K562 (cell line): ENCODE results near the gene CELSR3. TPM values are rescaled to one million over a fixed set of nuclear protein-coding genes. Genes with fewer than 3 reads are reported as not detected.

Source experiments
- ATAC-seq: fragments of 200-7000 bp; cut with Tn5 transposase; 3 replicates; pipeline ENCODE4 v1.9.1; 2020; ENCODE audit warnings: moderate library complexity
- BruUV-seq: library from RNA; stranded (reverse); fragments of 400-500 nt; replicated peaks from 2 replicates; lab custom pipeline; 2021; lab: Mats Ljungman, UMichigan
- CTCF ChIA-PET: fragments of 300-600 bp; formaldehyde crosslinking; extraction: SDS; loops from one replicate; lab custom pipeline; 2021; ENCODE audit warnings: low intra/inter-chr PET ratio; lab: Yijun Ruan, JAX
- POLR2A ChIA-PET: fragments of 300-600, 350-650 bp; sonication (Branson Sonifier 250); formaldehyde crosslinking; extraction: SDS; loops from one replicate; lab custom pipeline; 2021; ENCODE audit warnings: antibody characterized with exemption, inconsistent platforms; lab: Yijun Ruan, JAX
- DNase-seq, 4 experiments: peaks; one replicate each; pipeline versions ENCODE4 v3.0.0 to v3.0.0-alpha.2; 2011 to 2018; ENCODE audit warnings: low spot score in 3 of 4, mixed read lengths in 3 of 4; ENCODE audit errors: extremely low read depth in 1 of 4
- FAIRE-seq: peaks from 2 replicates; lab custom pipeline; 2011; peaks lifted over from hg19 to GRCh38; lab: Jason Lieb, UNC
- H2AFZ ChIP-seq: 2 replicates; pipeline ENCODE4 v1.6.0; 2011; ENCODE audit warnings: low read depth, low read length, control low read depth, inconsistent platforms
- H3K27ac ChIP-seq: fragments of 200-600 bp; 3 replicates; pipeline ENCODE4 v1.8.0; 2011; ENCODE audit warnings: low read depth, mild to moderate bottlenecking, control low read depth, inconsistent platforms, low read length, moderate library complexity, mixed read lengths; ENCODE audit errors: extremely low read depth
- H3K27me3 ChIP-seq, 2 experiments: fragments of 300-600 bp in 1 of 2; 2 replicates in 1 of 2; 3 replicates in 1 of 2; pipeline versions ENCODE4 v1.6.0 to v1.8.0; 2011; ENCODE audit warnings: inconsistent platforms in 2 of 2, low read length in 2 of 2, mild to moderate bottlenecking in 1 of 2, mixed read lengths in 1 of 2, moderate library complexity in 1 of 2; ENCODE audit not compliant: control insufficient read depth in 2 of 2, insufficient read depth in 2 of 2
- H3K36me3 ChIP-seq: fragments of 300-600 bp; 3 replicates; pipeline ENCODE4 v1.8.0; 2011; ENCODE audit warnings: mild to moderate bottlenecking, low read length, inconsistent platforms; ENCODE audit not compliant: control insufficient read depth, insufficient read depth
- H3K4me1 ChIP-seq, 2 experiments: fragments of 200-600 bp in 1 of 2; replicated peaks in 1 of 2; 2 replicates in 1 of 2; 3 replicates in 1 of 2; pipeline versions ENCODE4 v1.5.1 to v1.8.0; 2011; ENCODE audit warnings: inconsistent platforms in 2 of 2, low read length in 2 of 2, mild to moderate bottlenecking in 1 of 2, mixed read lengths in 1 of 2, moderate library complexity in 1 of 2; ENCODE audit not compliant: control insufficient read depth in 2 of 2, insufficient read depth in 2 of 2
- H3K4me2 ChIP-seq: 2 replicates; pipeline ENCODE4 v1.6.1; 2011; ENCODE audit warnings: low read length, control low read depth, inconsistent platforms, mixed read lengths; ENCODE audit not compliant: insufficient read depth
- H3K4me3 ChIP-seq: fragments of 200-600 bp; sonication (generic), shearing (Covaris generic); 2 replicates; pipeline ENCODE4 v1.5.1; 2016; ENCODE audit warnings: control low read depth, inconsistent platforms
- H3K79me2 ChIP-seq: fragments of 200-600 bp; 3 replicates; pipeline ENCODE4 v1.8.0; 2011; ENCODE audit warnings: low read length, inconsistent platforms; ENCODE audit not compliant: control insufficient read depth, insufficient read depth
- H3K9ac ChIP-seq, 2 experiments: 2 replicates each; pipeline versions ENCODE4 v1.6.0 to v1.6.1; 2011; ENCODE audit warnings: low read depth in 2 of 2, low read length in 2 of 2, control low read depth in 1 of 2, inconsistent platforms in 1 of 2, mild to moderate bottlenecking in 1 of 2, mixed read lengths in 1 of 2; ENCODE audit not compliant: insufficient read depth in 1 of 2
- H3K9me1 ChIP-seq: one replicate; pipeline ENCODE4 v1.6.0; 2011; ENCODE audit warnings: inconsistent platforms, mild to moderate bottlenecking, low read length, moderate library complexity; ENCODE audit not compliant: control insufficient read depth, insufficient read depth
- H3K9me3 ChIP-seq: replicated peaks from 2 replicates; pipeline ENCODE4 v1.5.1; 2011; ENCODE audit warnings: low read depth, low read length, inconsistent platforms; ENCODE audit not compliant: control insufficient read depth, insufficient read depth
- H4K20me1 ChIP-seq: replicated peaks from 2 replicates; pipeline ENCODE4 v1.6.1; 2011; ENCODE audit warnings: low read length, inconsistent platforms, mixed read lengths; ENCODE audit not compliant: control insufficient read depth, insufficient read depth
- CAMTA2 ChIP-seq: fragments of 250-450 bp; sonication (Bioruptor Pico); conservative IDR thresholded peaks from 2 replicates; pipeline ENCODE4 v1.5.1; 2022
- CBFA2T2 ChIP-seq: fragments of 450-650 bp; conservative IDR thresholded peaks from 2 replicates; pipeline ENCODE4 v1.6.1; 2017; ENCODE audit warnings: mild to moderate bottlenecking
- NEUROD1 ChIP-seq: fragments of 150-350 bp; IDR thresholded peaks from 2 replicates; pipeline ENCODE4 v1.6.1; 2014; ENCODE audit warnings: borderline replicate concordance, low read length, low read depth; ENCODE audit not compliant: partially characterized antibody
- POLR2G ChIP-seq: fragments of 200-400 bp; formaldehyde crosslinking; IDR thresholded peaks from 2 replicates; pipeline ENCODE4 v1.6.1; 2017; ENCODE audit warnings: low read depth, mild to moderate bottlenecking, antibody characterized with exemption, low read length, moderate library complexity
- SOX6 ChIP-seq: fragments of 450-650 bp; IDR thresholded peaks from 2 replicates; pipeline ENCODE4 v1.6.1; 2014; ENCODE audit warnings: mild to moderate bottlenecking
- ZNF143 ChIP-seq: sonication (generic); formaldehyde crosslinking; IDR thresholded peaks from 2 replicates; pipeline ENCODE4 v1.9.0; 2022; ENCODE audit warnings: mild to moderate bottlenecking, missing genetic modification reagents
- ZNF197 ChIP-seq: fragments of 200-800 bp; sonication (Bioruptor generic); IDR thresholded peaks from 2 replicates; pipeline ENCODE4 v1.6.1; 2016; ENCODE audit warnings: low read depth, missing genetic modification characterization, missing compliant biosample characterization
- WGBS: fragments of 100-300 bp; shearing (Covaris generic); methylation state at CpG from one replicate; pipeline ENCODE4 v1.1.6; 2016; ENCODE audit warnings: low coverage, mixed read lengths; ENCODE audit not compliant: insufficient coverage; ENCODE audit errors: missing lambda C conversion rate; 5-methylcytosine and 5-hydroxymethylcytosine counted together
- in situ Hi-C: fragments of 300-500 bp; cut with MboI; formaldehyde crosslinking; loops from 4 replicates; pipeline ENCODE4 v1.15.0; 2018; ENCODE audit warnings: inconsistent platforms, mixed read lengths
- intact Hi-C: fragments of 100-400 bp; cut with micrococcal nuclease; formaldehyde crosslinking; loops from 2 replicates; pipeline ENCODE4 v1.14.2; 2022
- polyA plus RNA-seq, 8 experiments: library from polyadenylated mRNA; depleted of rRNA in 4 of 8; stranded (reverse) in 5 of 8; unstranded in 3 of 8; fragments of >200 nt; fragmentation: Nextera tagmentation in 2 of 8; fragmentation: Illumina TruSeq in 1 of 8; extraction: Ambion mirVana in 2 of 8; extraction: Trizol in 1 of 8; gene quantifications; 2 replicates each; pipeline versions ENCODE4 v1.2.1 to v1.2.3, GENCODE V29; 2011 to 2014; ENCODE audit warnings: inconsistent platforms in 1 of 8, missing spikeins in 1 of 8
- total RNA-seq, 7 experiments: library from RNA; depleted of rRNA in 6 of 7; stranded (reverse); fragments of >200 nt in 6 of 7; fragmentation: Illumina TruSeq in 2 of 7; extraction: Trizol in 2 of 7; gene quantifications; 2 replicates each; pipeline versions ENCODE4 v1.2.1 to v1.2.3, GENCODE V29; 2011 to 2021; ENCODE audit warnings: low replicate concordance in 1 of 7
- TF ChIP-seq, protein P1 (sequence below): fragments of 450-650 bp; formaldehyde crosslinking; IDR thresholded peaks from 2 replicates; pipeline ENCODE4 v1.4.0; 2020; ENCODE audit warnings: mild to moderate bottlenecking, moderate library complexity
- TF ChIP-seq, protein P2 (sequence below): sonication (generic); formaldehyde crosslinking; IDR thresholded peaks from 2 replicates; pipeline ENCODE4 v1.8.0; 2022; ENCODE audit warnings: mild to moderate bottlenecking, missing genetic modification reagents
- TF ChIP-seq, protein P3 (sequence below): fragments of 200-800 bp; sonication (Bioruptor generic); IDR thresholded peaks from 2 replicates; pipeline ENCODE4 v1.6.1; 2017; ENCODE audit warnings: missing genetic modification characterization, missing compliant biosample characterization

CELSR3 gene
- total and polyA plus RNA-seq, 9 of the 15 experiments (the other 6 are each of a cell fraction or from before 2014, with no cell fraction given): 0.10 to 2.7 (median 0.76) TPM

DNA sequence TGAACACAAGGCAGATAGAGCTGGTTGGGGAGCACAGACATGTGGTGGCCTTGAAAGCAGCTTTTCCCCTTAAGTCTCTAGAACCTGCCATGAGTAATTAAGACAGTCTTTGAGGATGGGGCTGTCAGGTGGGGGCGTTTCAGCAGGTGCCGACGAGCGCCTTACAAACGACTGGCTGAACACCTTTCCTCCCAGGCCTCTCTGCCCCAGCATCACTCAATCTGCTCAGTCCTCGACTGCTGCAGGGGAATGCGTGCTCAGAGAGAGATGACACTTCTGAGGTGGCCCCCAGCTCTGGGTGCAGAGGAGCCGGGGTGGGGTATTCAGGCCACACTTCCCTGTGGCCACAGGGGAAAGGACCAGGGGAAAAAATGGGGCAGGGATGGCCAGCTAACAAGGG is 31.1 kb upstream of the CELSR3 start:
- FAIRE-seq (no peak), ATAC-seq (no peak), DNase-seq (no peak)
- H3K79me2 ChIP-seq: peaks cover 33% of the 10 kb centered on the region
- H3K9me1 ChIP-seq: no peaks in the 10 kb centered on the region
- CTCF ChIA-PET: no interaction called here
- no peak overlapping the region for H3K9ac ChIP-seq
- H3K4me1 ChIP-seq: peaks cover 0 to 4% of the 10 kb centered on the region in 2 experiments; a peak in 1 of 5 replicates
- peaks cover 75% of the 10 kb centered on the region for H3K36me3 ChIP-seq
- WGBS: 88% methylated on average over 5 of the region's 8 CpGs
- in situ Hi-C loops (no loop called here), intact Hi-C loops (no loop called here)
- H3K9me3 ChIP-seq: no peaks in the 10 kb centered on the region
- BruUV-seq: no TSS peak
- no peak overlapping the region for H2AFZ ChIP-seq
- POLR2A ChIA-PET: interaction anchor here (0.8 to 2.3 kb wide), 2 partner anchors 20 to 750 kb away, joined by 3 to 5 read pairs; no protein-coding TSS in a partner anchor
- H3K27me3 ChIP-seq: no peaks in the 10 kb centered on the region
- no peaks in the 10 kb centered on the region for H4K20me1 ChIP-seq
- H3K27ac ChIP-seq: no peak overlapping the region
- H3K4me2 ChIP-seq: no peak overlapping the region
- H3K4me3 ChIP-seq: no peak overlapping the region
- TF ChIP-seq, protein P1, sequence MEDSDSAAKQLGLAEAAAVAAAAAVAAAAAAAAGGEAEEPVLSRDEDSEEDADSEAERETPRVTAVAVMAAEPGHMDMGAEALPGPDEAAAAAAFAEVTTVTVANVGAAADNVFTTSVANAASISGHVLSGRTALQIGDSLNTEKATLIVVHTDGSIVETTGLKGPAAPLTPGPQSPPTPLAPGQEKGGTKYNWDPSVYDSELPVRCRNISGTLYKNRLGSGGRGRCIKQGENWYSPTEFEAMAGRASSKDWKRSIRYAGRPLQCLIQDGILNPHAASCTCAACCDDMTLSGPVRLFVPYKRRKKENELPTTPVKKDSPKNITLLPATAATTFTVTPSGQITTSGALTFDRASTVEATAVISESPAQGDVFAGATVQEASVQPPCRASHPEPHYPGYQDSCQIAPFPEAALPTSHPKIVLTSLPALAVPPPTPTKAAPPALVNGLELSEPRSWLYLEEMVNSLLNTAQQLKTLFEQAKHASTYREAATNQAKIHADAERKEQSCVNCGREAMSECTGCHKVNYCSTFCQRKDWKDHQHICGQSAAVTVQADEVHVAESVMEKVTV (CRISPR knock-in tag): no peak
- TF ChIP-seq, protein P2, sequence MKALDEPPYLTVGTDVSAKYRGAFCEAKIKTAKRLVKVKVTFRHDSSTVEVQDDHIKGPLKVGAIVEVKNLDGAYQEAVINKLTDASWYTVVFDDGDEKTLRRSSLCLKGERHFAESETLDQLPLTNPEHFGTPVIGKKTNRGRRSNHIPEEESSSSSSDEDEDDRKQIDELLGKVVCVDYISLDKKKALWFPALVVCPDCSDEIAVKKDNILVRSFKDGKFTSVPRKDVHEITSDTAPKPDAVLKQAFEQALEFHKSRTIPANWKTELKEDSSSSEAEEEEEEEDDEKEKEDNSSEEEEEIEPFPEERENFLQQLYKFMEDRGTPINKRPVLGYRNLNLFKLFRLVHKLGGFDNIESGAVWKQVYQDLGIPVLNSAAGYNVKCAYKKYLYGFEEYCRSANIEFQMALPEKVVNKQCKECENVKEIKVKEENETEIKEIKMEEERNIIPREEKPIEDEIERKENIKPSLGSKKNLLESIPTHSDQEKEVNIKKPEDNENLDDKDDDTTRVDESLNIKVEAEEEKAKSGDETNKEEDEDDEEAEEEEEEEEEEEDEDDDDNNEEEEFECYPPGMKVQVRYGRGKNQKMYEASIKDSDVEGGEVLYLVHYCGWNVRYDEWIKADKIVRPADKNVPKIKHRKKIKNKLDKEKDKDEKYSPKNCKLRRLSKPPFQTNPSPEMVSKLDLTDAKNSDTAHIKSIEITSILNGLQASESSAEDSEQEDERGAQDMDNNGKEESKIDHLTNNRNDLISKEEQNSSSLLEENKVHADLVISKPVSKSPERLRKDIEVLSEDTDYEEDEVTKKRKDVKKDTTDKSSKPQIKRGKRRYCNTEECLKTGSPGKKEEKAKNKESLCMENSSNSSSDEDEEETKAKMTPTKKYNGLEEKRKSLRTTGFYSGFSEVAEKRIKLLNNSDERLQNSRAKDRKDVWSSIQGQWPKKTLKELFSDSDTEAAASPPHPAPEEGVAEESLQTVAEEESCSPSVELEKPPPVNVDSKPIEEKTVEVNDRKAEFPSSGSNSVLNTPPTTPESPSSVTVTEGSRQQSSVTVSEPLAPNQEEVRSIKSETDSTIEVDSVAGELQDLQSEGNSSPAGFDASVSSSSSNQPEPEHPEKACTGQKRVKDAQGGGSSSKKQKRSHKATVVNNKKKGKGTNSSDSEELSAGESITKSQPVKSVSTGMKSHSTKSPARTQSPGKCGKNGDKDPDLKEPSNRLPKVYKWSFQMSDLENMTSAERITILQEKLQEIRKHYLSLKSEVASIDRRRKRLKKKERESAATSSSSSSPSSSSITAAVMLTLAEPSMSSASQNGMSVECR (CRISPR knock-in tag): no peak
- no peak for TF ChIP-seq SOX6
- TF ChIP-seq CBFA2T2: no peak
- TF ChIP-seq, protein P3, sequence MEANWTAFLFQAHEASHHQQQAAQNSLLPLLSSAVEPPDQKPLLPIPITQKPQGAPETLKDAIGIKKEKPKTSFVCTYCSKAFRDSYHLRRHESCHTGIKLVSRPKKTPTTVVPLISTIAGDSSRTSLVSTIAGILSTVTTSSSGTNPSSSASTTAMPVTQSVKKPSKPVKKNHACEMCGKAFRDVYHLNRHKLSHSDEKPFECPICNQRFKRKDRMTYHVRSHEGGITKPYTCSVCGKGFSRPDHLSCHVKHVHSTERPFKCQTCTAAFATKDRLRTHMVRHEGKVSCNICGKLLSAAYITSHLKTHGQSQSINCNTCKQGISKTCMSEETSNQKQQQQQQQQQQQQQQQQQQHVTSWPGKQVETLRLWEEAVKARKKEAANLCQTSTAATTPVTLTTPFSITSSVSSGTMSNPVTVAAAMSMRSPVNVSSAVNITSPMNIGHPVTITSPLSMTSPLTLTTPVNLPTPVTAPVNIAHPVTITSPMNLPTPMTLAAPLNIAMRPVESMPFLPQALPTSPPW (CRISPR knock-in tag): no peak
- TF ChIP-seq NEUROD1: no peak
- no peak for TF ChIP-seq ZNF197
- no peak for TF ChIP-seq POLR2G
- TF ChIP-seq CAMTA2 (CRISPR knock-in tag): no peak
- TF ChIP-seq ZNF143 (CRISPR knock-in tag): no peak
